Thyroid gland (tissue), 4 donors: ENCODE data around the gene ADAMTS14.

Experiments
- POLR2A ChIP-seq, 2 donors: fragments of 450-650 bp; IDR thresholded peaks; one replicate each; pipeline ENCODE4 v1.6.1; 2017; ENCODE audit warnings: antibody characterized with exemption in 2 of 2, mild to moderate bottlenecking in 2 of 2, moderate library complexity in 1 of 2
- TF ChIP-seq, protein P1 (sequence below), 6 experiments: fragments of 200-600 bp in 3 of 6; fragments of 450-650 bp in 3 of 6; sonication (generic) in 3 of 6; IDR thresholded peaks; one replicate each; pipeline ENCODE4 v1.5.1; 2016 to 2019; ENCODE audit warnings: antibody characterized with exemption in 6 of 6, mild to moderate bottlenecking in 2 of 6, inconsistent platforms in 1 of 6, moderate library complexity in 1 of 6

DNA sequence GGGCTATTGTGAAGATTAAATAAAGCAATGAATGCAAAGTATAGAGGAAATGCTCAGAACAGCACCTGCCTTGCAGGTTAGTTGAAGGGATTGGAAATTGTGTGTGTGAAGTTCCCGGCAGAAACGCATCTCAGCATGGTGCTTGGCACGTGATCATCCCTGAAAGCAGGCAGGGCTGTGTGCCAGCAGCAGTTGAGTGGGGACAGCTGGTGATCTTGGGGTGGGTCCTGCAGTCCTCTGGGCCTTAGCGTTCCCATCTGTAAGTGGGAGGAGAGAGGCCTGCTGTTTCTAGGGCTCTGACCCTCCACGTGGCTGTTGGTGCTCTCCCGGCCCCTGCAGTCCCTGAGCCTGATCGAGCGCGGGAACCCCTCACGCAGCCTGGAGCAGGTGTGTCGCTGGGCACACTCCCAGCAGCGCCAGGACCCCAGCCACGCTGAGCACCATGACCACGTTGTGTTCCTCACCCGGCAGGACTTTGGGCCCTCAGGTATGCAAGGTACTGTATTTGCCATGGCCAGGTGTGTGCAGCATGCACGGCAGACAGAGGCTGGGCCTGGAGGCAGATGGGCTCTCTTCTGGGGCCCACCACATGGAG lies 57.6 kb downstream of the ADAMTS14 start:
- TF ChIP-seq, protein P1, sequence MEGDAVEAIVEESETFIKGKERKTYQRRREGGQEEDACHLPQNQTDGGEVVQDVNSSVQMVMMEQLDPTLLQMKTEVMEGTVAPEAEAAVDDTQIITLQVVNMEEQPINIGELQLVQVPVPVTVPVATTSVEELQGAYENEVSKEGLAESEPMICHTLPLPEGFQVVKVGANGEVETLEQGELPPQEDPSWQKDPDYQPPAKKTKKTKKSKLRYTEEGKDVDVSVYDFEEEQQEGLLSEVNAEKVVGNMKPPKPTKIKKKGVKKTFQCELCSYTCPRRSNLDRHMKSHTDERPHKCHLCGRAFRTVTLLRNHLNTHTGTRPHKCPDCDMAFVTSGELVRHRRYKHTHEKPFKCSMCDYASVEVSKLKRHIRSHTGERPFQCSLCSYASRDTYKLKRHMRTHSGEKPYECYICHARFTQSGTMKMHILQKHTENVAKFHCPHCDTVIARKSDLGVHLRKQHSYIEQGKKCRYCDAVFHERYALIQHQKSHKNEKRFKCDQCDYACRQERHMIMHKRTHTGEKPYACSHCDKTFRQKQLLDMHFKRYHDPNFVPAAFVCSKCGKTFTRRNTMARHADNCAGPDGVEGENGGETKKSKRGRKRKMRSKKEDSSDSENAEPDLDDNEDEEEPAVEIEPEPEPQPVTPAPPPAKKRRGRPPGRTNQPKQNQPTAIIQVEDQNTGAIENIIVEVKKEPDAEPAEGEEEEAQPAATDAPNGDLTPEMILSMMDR (IDR thresholded peaks at IDR 0.05), result no peak
- no peak for TF ChIP-seq POLR2A (IDR thresholded peaks at IDR 0.05)
